ENCODE measurements around the gene RELT. TPM values are rescaled to one million over a fixed set of nuclear protein-coding genes. Genes with fewer than 3 reads are reported as not detected.

RELT gene
- polyA plus RNA-seq, 1 experiment = 1.1 TPM

DNA sequence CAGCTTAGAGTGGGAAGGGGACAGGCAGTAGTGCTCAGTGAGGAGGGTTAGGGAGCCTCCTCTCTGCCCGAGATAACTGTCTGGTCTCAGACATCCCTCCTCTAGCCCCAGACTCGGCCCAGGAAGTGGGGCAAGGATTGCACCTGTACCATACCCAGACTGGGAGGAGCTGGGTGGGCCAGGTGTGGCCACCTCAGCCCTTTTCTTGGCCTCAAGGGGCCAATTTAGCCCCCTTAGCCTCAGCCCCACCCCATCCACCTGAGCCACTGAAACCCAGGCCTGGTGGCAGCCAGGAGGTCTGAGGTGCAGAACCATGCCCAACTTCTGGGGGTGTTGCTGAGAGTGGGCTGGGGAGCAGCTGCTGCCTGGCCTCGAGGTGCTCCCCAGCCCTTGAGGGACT, 6.5 kb downstream of the RELT start:
- POLR2A ChIA-PET = no interaction called here
- H3K27me3 ChIP-seq (ENCODE audit: control insufficient read depth, insufficient read depth, low read length) = no peaks in the 10 kb centered on the region
- no peaks in the 10 kb centered on the region; the same call in 1 of the 2 replicates for H3K9me3 ChIP-seq (ENCODE audit: control insufficient read depth, insufficient read depth, low read length)
- CTCF ChIA-PET = interaction anchor here (1.4 to 2.1 kb wide), 3 partner anchors 11 to 278 kb away, joined by 3 to 8 read pairs (median 6); no protein-coding TSS in a partner anchor
- TF ChIP-seq, protein P1, sequence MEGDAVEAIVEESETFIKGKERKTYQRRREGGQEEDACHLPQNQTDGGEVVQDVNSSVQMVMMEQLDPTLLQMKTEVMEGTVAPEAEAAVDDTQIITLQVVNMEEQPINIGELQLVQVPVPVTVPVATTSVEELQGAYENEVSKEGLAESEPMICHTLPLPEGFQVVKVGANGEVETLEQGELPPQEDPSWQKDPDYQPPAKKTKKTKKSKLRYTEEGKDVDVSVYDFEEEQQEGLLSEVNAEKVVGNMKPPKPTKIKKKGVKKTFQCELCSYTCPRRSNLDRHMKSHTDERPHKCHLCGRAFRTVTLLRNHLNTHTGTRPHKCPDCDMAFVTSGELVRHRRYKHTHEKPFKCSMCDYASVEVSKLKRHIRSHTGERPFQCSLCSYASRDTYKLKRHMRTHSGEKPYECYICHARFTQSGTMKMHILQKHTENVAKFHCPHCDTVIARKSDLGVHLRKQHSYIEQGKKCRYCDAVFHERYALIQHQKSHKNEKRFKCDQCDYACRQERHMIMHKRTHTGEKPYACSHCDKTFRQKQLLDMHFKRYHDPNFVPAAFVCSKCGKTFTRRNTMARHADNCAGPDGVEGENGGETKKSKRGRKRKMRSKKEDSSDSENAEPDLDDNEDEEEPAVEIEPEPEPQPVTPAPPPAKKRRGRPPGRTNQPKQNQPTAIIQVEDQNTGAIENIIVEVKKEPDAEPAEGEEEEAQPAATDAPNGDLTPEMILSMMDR (IDR thresholded peaks at IDR 0.05; ENCODE audit: low read depth, low read length) = no peak
- H3K4me3 ChIP-seq (ENCODE audit: low read depth, low read length) = no peak overlapping the region
- no peak overlapping the region for H3K27ac ChIP-seq (ENCODE audit: low read depth, low read length)
- DNase-seq (ENCODE audit: low read depth, low spot score) = no peak

DNA sequence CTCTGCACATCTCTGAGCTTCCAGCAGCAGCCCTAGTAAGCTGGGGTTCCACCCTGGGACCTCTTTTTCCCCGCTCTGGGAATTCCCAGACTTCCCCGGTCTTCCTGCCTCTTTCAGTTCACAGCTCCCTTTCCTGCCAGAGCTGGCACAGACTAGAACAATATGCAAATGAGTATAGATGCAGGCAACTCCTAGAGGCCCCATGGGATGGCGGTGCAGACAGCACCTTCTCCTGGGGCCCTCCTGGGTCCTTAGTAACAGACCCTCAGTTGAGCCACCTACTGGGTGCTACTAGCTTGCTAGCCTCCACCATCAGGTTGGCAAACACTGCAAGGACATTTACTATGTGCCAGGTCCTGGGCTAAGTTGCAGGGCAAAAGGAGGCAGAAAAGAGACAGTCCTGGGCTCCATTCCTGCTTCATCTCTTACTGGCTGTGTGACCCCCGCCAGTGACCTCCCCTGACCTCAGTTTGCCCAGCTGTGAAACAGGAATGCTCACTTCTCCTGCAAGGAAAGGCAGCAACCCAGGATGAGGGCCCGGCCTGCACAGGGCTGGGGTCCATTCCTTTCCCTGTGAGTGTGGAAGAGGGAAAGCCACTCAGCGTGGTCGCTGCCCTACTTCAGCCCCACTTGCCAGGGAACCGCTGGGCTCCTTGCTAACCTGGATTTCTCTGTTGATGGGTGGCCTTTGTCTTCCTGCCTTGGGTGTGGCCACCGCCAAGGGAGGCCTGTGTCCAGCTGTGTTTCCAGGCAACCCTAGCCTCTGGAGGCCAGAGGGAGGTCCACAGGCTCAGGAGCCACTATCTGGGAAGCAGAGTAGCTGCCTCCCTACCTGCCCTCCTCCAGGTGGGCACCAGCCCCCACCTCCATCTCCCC, 7.3 kb downstream of the RELT start:
- ChIA-PET POLR2A (no interaction called here), CTCF (interaction anchor here (1.4 to 2.1 kb wide), 3 partner anchors 10 to 277 kb away, joined by 3 to 8 read pairs (median 6); no protein-coding TSS in a partner anchor)
- no peaks in the 10 kb centered on the region; the same call in 1 of the 2 replicates for H3K9me3 ChIP-seq (ENCODE audit: control insufficient read depth, insufficient read depth, low read length)
- no peak for DNase-seq (ENCODE audit: low read depth, low spot score)
- no peaks in the 10 kb centered on the region for H3K27me3 ChIP-seq (ENCODE audit: control insufficient read depth, insufficient read depth, low read length)
- TF ChIP-seq, protein P1 (IDR thresholded peaks at IDR 0.05; ENCODE audit: low read depth, low read length) = no peak
- no peak overlapping the region for H3K27ac ChIP-seq (ENCODE audit: low read depth, low read length)
- no peak overlapping the region for H3K4me3 ChIP-seq (ENCODE audit: low read depth, low read length)

DNA sequence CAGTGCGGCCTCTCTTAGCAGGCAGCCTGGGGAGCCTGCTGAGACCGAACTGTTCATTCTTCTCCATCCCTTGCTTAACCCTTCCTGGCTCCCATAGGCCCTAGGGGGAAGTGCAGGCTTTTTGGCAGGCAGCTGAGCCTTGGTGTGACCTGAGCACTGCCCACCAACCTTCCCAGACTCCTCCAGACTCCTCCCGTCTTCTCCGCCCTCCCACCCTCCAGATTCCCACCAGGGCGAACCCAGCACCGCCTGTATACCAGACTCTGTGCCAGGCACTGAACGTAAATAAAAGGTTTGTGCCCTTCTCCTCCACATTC, 7.9 kb downstream of the RELT start:
- Histone ChIP-seq H3K27me3 (ENCODE audit: control insufficient read depth, insufficient read depth, low read length) (no peaks in the 10 kb centered on the region), H3K27ac (ENCODE audit: low read depth, low read length) (no peak overlapping the region), H3K4me3 (ENCODE audit: low read depth, low read length) (no peak overlapping the region), H3K9me3 (ENCODE audit: control insufficient read depth, insufficient read depth, low read length) (no peaks in the 10 kb centered on the region; the same call in 1 of the 2 replicates)
- POLR2A ChIA-PET = no interaction called here
- TF ChIP-seq, protein P1 (IDR thresholded peaks at IDR 0.05; ENCODE audit: low read depth, low read length) = no peak
- CTCF ChIA-PET = interaction anchor here (1.5 kb wide), 1 partner anchor 9 kb away, joined by 6 read pairs; no protein-coding TSS in a partner anchor
- no peak for DNase-seq (ENCODE audit: low read depth, low spot score)

DNA sequence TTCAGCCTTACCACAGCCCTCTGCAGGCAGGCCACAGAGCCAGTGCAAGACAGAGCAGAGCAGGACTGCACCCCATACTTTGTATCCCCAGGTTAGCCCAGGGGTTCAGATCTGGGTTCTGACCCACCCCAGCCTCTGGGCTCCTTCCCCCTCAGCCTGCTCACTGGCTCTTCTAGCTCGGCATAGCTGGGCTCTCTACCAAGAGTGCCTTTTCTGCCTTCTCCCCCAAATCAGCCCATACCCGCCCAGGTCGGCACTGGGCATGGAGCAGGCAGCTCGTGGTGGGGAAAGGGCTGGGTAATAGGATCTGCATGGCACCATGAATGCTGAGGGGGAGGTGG, 8.3 kb downstream of the RELT start:
- no peaks in the 10 kb centered on the region for H3K27me3 ChIP-seq (ENCODE audit: control insufficient read depth, insufficient read depth, low read length)
- TF ChIP-seq, protein P1 (IDR thresholded peaks at IDR 0.05; ENCODE audit: low read depth, low read length) = no peak
- CTCF ChIA-PET = interaction anchor here (1.4 kb wide), 1 partner anchor 34 kb away, joined by 8 read pairs; no protein-coding TSS in a partner anchor
- H3K9me3 ChIP-seq (ENCODE audit: control insufficient read depth, insufficient read depth, low read length) = no peaks in the 10 kb centered on the region; the same call in 1 of the 2 replicates
- POLR2A ChIA-PET = no interaction called here
- H3K27ac ChIP-seq (ENCODE audit: low read depth, low read length) = no peak overlapping the region
- DNase-seq (ENCODE audit: low read depth, low spot score) = no peak
- H3K4me3 ChIP-seq (ENCODE audit: low read depth, low read length) = no peak overlapping the region
